CD4-positive, alpha-beta T cell treated with Interferon alpha-2 for 1 hour (primary cell): Measurements from ENCODE around the gene PRAMEF20.

Source experiments
- DNase-seq, 2 donors: peaks; one replicate each; pipeline ENCODE4 v3.0.0-alpha.2; 2020 to 2022

Gene PRAMEF20

DNA sequence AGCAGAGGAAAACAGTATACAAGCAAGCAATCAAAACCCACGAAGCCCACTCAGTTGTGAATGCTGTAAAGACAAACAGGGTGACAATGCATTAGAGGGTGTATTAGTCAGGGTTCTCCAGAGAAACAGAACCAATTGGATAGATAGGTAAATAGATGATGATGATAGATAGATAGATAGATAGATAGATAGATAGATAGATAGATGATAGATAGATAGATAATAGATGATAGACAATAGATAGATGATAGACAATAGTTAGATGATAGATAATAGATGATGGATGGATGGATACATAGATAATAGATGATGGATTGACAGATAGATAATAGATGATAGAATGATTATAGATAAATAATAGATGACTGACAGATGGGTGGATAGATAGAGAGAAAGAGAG is 55.3 kb downstream of the PRAMEF20 start:
- no peak for DNase-seq

- no peak for DNase-seq
Observed at GRCh38 chr1:13469343-13469742, 59.1 kb downstream of the PRAMEF20 start.
